Tibial artery (tissue), 4 donors: ENCODE measurements around the gene FRY.

Experiments
- DNase-seq, 2 donors: peaks; one replicate each; pipeline ENCODE4 v3.0.0-alpha.2; 2019
- H3K27ac ChIP-seq, 2 donors: fragments of 200-600 bp; sonication (generic) in 1 of 2; 1 replicate in 1 of 2; 2 replicates in 1 of 2; pipeline ENCODE4 v1.5.1; 2018 to 2019; ENCODE audit warnings: mild to moderate bottlenecking in 1 of 2
- H3K27me3 ChIP-seq, 2 donors: fragments of 200-600 bp; sonication (generic) in 1 of 2; one replicate each; pipeline versions ENCODE4 v1.5.1 to v1.6.0; 2016 to 2019
- H3K36me3 ChIP-seq, 3 donors: fragments of 200-600 bp; sonication (generic) in 2 of 3; one replicate each; pipeline ENCODE4 v1.5.1; 2016 to 2019; ENCODE audit warnings: mild to moderate bottlenecking in 2 of 3
- H3K4me1 ChIP-seq, 4 donors: fragments of 200-600 bp; sonication (generic) in 2 of 4; 1 replicate in 3 of 4; 2 replicates in 1 of 4; pipeline ENCODE4 v1.5.1; 2016 to 2019
- H3K4me3 ChIP-seq, 2 donors: fragments of 200-600 bp; sonication (generic) in 1 of 2; 1 replicate in 1 of 2; 2 replicates in 1 of 2; pipeline ENCODE4 v1.5.1; 2018 to 2019; ENCODE audit warnings: mild to moderate bottlenecking in 2 of 2
- H3K9me3 ChIP-seq, 3 donors: fragments of 200-600 bp; sonication (generic) in 1 of 3; one replicate each; pipeline ENCODE4 v1.5.1; 2016 to 2019
- intact Hi-C: fragments of 100-400 bp; cut with DNase I; formaldehyde crosslinking; loops from one replicate; pipeline ENCODE4 v1.15.0; 2023; ENCODE audit warnings: low total_unique reads
- TF ChIP-seq, protein P1 (sequence below), 2 experiments: fragments of 200-600 bp in 1 of 2; fragments of 450-650 bp in 1 of 2; IDR thresholded peaks; one replicate each; pipeline ENCODE4 v1.5.1; 2017 to 2019; ENCODE audit warnings: antibody characterized with exemption in 2 of 2, mild to moderate bottlenecking in 1 of 2, moderate library complexity in 1 of 2

Gene FRY

DNA sequence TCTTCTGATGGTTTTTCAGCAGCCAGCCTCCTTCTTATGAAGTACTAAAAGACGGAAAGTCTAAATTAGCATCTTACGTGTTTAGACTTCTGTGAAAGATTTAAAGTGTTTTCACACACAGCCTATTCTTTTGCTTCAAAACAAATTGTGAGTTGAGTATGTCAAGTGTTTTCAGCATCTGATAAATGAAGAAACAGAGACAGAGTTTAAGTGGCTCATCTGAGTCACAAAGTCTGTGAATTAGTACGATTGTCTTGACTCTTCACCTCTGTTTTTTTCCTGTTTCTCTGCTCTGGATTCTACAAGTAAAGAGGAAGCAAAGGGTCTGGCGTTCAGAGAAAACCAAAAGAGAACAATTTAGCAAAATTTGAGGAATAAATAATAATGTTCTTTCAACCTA, 116.4 kb downstream of the FRY start:
- H3K36me3 ChIP-seq, result peaks cover 0 to 9% (median 0%) of the 10 kb centered on the region in 3 donors
- H3K27ac ChIP-seq, result peak overlapping the region; percentile 56 to 63
- no peak for DNase-seq
- peaks cover 0 to 55% (median 17%) of the 10 kb centered on the region in 4 donors for H3K4me1 ChIP-seq
- H3K27me3 ChIP-seq, result no peaks in the 10 kb centered on the region
- no peaks in the 10 kb centered on the region for H3K9me3 ChIP-seq
- TF ChIP-seq, protein P1, sequence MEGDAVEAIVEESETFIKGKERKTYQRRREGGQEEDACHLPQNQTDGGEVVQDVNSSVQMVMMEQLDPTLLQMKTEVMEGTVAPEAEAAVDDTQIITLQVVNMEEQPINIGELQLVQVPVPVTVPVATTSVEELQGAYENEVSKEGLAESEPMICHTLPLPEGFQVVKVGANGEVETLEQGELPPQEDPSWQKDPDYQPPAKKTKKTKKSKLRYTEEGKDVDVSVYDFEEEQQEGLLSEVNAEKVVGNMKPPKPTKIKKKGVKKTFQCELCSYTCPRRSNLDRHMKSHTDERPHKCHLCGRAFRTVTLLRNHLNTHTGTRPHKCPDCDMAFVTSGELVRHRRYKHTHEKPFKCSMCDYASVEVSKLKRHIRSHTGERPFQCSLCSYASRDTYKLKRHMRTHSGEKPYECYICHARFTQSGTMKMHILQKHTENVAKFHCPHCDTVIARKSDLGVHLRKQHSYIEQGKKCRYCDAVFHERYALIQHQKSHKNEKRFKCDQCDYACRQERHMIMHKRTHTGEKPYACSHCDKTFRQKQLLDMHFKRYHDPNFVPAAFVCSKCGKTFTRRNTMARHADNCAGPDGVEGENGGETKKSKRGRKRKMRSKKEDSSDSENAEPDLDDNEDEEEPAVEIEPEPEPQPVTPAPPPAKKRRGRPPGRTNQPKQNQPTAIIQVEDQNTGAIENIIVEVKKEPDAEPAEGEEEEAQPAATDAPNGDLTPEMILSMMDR (IDR thresholded peaks at IDR 0.05), result no peak
- intact Hi-C loops, result no loop called here
- no peak overlapping the region for H3K4me3 ChIP-seq

DNA sequence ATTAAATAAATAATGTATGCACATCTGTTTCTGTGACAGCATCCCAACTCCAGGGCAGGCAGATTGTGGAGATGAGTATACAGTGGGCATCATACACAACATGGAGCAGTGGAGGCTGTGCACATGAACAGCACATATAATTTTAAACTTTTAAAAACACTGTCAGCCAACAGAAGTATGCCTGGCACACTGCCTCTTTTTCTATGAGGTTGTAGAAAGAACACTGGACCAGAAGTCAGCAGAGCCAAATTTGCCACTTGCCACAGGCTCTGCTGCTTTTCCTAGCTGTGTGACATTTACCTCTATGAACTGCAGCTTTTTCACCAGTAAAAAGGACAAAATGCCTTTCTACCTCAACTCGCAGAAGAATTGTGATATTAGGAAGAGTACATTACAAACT, 118.7 kb downstream of the FRY start:
- peaks cover 0 to 65% (median 17%) of the 10 kb centered on the region in 4 donors for H3K4me1 ChIP-seq
- DNase-seq, result peak; percentile 37 to 73
- H3K36me3 ChIP-seq, result peaks cover 0 to 9% (median 0%) of the 10 kb centered on the region in 3 donors
- H3K9me3 ChIP-seq, result no peaks in the 10 kb centered on the region
- peak overlapping the region in 1 of 2 donors; percentile 25 for H3K4me3 ChIP-seq
- TF ChIP-seq, protein P1 (IDR thresholded peaks at IDR 0.05), result no peak
- intact Hi-C loops, result no loop called here
- no peaks in the 10 kb centered on the region for H3K27me3 ChIP-seq
- peak overlapping the region; percentile 79 to 82 for H3K27ac ChIP-seq

DNA sequence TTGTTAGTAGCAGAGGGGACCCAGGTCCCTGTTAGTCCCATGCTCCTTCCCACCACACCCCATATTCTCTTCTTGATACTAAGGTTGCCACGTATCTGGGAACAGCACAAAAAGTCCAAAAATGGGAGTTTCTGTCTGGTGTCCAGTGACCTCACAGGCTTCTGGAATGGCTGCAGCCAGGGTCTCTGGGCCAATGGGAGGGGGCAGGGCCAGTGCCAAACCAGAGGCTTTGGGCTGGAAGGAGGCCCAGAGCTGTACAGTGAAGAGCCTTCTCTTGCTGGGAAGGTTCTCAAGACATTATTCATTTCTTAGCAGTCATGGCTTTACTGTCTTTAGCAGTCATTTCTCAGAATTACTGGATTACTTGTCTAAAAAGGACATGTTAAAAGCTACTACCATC, 119.2 kb downstream of the FRY start:
- peaks cover 0 to 65% (median 17%) of the 10 kb centered on the region in 4 donors for H3K4me1 ChIP-seq
- H3K4me3 ChIP-seq, result peak overlapping the region in 1 of 2 donors; percentile 25
- peaks cover 0 to 9% (median 5%) of the 10 kb centered on the region in 3 donors for H3K36me3 ChIP-seq
- TF ChIP-seq, protein P1 (IDR thresholded peaks at IDR 0.05), result no peak
- peak overlapping the region; percentile 79 to 82 for H3K27ac ChIP-seq
- no peaks in the 10 kb centered on the region for H3K9me3 ChIP-seq
- no peaks in the 10 kb centered on the region for H3K27me3 ChIP-seq
- intact Hi-C loops, result no loop called here
- peak; percentile 72 to 93 for DNase-seq

DNA sequence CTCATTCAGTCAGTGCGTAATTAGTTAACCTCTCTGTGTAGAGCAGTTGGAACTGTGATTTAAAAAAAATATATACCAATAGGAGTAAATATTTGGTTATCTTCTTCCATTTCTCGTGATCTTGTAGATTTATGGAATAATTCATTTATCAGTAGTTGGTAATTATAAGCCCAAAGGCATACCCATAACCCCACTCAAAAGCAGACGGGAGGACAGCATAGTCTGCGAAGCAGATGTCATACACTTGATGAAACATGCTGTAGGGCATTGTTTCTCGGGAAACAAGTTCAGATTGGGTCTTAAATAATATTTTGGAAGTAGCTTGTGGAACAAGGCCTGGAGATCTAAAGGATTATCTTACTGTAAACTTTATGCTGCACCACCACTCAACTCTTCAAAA, 119.7 kb downstream of the FRY start:
- no peak overlapping the region for H3K4me3 ChIP-seq
- peak overlapping the region; percentile 79 to 82 for H3K27ac ChIP-seq
- peaks cover 0 to 9% (median 7%) of the 10 kb centered on the region in 3 donors for H3K36me3 ChIP-seq
- no peak for DNase-seq
- H3K27me3 ChIP-seq, result no peaks in the 10 kb centered on the region
- intact Hi-C loops, result no loop called here
- no peaks in the 10 kb centered on the region for H3K9me3 ChIP-seq
- H3K4me1 ChIP-seq, result peaks cover 0 to 65% (median 17%) of the 10 kb centered on the region in 4 donors
- TF ChIP-seq, protein P1 (IDR thresholded peaks at IDR 0.05), result no peak

DNA sequence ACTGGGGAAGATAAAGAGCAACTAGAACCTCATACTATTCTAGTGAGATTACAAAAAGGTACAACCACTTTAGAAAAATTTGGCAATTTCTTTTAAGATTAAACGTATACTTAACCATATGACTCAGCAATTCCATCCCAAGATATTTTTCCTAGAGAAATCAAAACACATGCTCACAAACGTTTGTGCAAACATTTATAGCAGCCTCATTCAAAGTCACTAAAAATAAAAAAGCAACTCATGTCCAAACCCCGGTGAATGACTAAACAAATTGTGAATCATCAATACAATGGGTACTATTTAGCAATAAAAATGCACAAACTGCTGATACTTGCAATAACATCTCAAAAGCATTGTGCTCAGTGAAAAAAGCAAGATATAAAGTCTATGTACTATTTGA, 121.5 kb downstream of the FRY start:
- TF ChIP-seq, protein P1 (IDR thresholded peaks at IDR 0.05), result no peak
- Histone ChIP-seq H3K9me3 (no peaks in the 10 kb centered on the region), H3K4me3 (no peak overlapping the region), H3K4me1 (peaks cover 0 to 50% (median 17%) of the 10 kb centered on the region in 4 donors), H3K27ac (peak overlapping the region; percentile 38 to 79), H3K27me3 (no peaks in the 10 kb centered on the region), H3K36me3 (peaks cover 5 to 18% (median 5%) of the 10 kb centered on the region in 3 donors)
- intact Hi-C loops, result no loop called here
- DNase-seq, result no peak
